RCC 7860 (cell line): ENCODE results near the gene ISX.

Experiments used
- DNase-seq: peaks from one replicate; pipeline ENCODE4 v3.0.0-alpha.2; 2015; ENCODE audit warnings: low spot score
- FAIRE-seq: peaks from 2 replicates; lab custom pipeline; 2012; peaks lifted over from hg19 to GRCh38; lab: Jason Lieb, UNC

Gene ISX

DNA sequence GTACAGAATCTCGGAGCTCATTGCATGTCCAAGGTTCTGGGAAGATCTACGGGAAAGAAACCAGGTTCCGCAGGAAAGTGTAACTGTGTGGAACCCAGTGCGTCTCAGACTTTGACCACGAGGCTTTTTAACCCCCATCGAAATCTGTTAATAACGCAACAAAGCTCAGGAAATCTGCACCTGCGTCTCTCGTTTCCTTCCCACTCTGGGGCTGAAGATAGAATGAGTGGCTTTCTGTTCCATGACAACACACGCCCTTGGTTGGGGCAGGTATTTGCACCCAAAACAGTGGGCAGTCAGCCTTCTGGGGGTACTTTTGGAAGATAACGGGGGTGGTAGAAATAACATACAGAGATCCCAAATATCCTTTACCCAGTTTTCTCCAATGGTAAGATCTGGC lies 38.5 kb downstream of the ISX start:
- no peak for DNase-seq
- no peak for FAIRE-seq

GRCh38 chr22:35109616-35110015 lies 43.7 kb downstream of the ISX start:
- DNase-seq = no peak
- no peak for FAIRE-seq

DNA sequence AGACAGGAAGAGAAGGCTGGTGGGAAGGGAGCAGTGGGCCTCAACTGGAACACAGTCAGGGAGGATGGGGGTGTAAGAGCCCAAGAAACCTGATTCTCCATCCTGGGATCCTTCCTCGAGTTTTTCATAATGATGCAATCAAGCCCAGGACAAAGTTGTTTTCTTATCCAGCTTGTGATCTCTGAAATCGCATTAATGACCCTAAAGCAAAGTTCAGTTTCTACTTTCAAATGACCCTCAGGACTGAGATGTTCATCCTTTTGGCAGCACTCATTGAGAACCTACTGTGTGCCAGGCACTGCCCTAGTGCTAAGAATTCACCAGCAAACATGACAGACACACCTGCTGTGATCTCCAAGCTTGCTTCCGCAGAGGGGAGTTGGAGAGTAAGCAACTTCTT lies 45.3 kb downstream of the ISX start:
- FAIRE-seq (no peak), DNase-seq (no peak)

- DNase-seq (no peak), FAIRE-seq (no peak)
Measured at GRCh38 chr22:35113341-35113740, 47.4 kb downstream of the ISX start.

DNA sequence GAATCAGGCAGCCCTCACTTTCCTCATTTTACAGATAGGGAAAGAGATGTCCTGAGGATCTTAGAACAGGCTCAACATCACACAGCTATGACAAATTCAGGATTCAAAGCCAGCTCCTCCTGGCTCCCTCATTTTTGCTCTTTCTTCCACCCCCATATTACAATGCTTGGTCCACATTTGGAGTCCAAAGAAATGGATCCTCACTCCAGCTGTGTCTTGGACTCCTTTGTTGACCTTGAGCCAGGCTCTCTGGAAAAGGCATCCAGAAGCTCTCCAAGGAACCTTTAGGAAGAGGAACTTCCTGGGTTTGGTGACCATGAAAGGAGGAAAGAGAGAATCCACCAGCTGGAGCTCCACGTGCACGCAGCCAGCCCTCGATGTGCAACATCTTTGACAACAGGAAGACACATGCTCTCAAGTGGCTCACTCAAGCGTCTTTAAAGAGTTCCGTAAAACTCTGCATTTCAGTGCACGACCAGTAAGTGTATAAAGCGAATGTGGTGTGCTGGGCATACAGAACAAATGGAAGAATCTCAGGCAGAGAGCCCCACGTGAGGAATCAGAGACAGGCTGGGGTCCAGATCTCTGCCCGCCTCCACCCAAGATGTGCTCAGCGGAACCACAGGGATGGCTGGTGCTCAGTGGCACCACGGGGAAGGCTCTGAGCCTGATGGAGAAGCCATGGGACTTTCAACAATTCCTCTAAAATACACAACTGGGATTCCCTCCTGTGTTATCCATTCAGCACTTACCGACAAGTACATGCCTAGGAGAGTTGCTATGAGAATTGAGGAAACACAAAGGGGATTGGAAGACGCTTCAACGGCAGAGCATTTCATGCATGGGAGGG lies 48.4 kb downstream of the ISX start:
- no peak for DNase-seq
- FAIRE-seq = no peak

- DNase-seq (no peak), FAIRE-seq (no peak)
Measured at GRCh38 chr22:35115515-35115914, 49.6 kb downstream of the ISX start.

GRCh38 chr22:35116269-35116668 lies 50.3 kb downstream of the ISX start:
- DNase-seq (no peak), FAIRE-seq (no peak)

DNA sequence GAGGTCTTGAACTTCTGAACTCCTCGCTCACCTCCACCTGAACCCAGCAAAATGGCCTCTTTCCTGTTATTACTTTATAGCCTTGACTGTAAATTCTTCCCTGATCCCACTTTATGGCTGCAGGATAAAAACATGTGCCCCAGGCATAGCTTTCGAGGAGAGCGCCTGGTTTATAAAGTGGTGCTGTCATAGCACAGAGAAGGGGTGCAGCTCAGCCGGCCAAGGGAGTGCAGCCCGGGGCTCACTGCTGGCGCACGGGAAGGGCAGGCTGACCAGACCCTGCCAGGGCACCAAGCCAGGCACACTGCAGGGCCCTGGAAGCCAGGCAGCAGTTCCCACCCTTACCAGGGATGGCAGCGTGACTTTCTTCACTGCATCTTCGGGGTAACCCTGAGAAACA lies 50.9 kb downstream of the ISX start:
- FAIRE-seq (no peak), DNase-seq (no peak)

- DNase-seq = no peak
- no peak for FAIRE-seq
Measured at GRCh38 chr22:35119494-35119893, 53.5 kb downstream of the ISX start.

- no peak for DNase-seq
- no peak for FAIRE-seq
Measured at GRCh38 chr22:35124691-35125219, 58.8 kb downstream of the ISX start.

- no peak for FAIRE-seq
- no peak for DNase-seq
Measured at GRCh38 chr22:35126993-35127392, 61.0 kb downstream of the ISX start.

DNA sequence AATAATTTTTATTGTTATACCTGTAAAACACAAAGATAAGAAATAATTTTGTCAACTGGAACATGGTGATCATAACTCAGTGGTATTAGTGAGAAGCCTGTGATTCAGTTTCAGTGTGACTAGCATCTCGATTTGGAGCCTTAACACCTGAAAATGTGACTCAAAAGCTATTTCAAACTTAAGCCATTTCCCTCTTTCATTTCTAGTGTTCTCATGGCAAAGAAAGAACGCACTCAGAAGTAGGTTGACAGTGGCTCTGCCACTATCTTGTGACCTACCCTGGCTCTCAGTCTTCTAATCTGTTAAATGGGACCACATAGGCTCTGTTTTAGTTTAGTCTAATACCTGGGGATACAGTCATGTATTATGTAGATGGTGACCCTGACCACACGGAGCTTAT lies 62.7 kb downstream of the ISX start:
- FAIRE-seq = no peak
- no peak for DNase-seq

DNA sequence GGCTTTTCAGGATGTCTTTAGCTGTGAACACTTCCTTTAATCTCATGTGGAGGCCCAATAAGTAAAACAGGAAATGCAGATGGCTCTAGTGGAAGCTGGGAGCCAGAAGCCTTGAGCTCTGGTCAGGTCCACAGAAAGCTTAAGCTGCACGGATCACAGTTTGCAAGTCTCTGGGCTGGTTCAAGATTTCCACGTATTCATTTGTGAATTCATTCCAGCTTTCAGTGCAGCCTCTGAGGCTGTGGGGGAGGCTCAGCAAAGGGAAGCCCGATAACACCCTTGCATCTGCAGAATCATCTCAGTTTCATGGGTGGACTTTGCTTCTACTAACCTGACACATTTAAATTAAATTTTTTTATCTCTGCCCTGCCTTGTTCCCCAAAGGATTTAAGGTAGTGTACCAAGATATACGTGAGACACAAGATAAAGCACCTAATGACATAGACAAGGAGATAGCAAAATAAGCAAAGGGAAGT lies 65.6 kb downstream of the ISX start:
- FAIRE-seq (no peak), DNase-seq (no peak)

DNA sequence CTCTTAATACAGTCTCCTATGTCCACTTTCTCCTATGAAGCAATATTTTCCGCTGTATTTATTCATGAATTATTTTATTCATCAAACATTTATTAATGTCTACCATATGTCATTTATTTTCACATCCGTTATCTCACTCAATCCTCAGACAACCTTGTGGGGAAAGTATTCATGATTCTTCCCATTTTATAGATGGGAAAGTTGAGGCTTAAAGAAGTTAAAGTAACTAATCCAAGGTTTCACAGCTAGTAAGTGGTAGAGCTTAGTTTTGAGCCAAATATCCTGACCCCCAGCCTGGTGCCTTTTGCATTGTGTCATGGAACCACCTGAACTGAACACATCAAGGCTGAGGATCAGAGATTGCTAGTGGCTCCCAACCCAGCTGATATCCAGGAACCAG lies 66.6 kb downstream of the ISX start:
- no peak for FAIRE-seq
- DNase-seq = no peak

DNA sequence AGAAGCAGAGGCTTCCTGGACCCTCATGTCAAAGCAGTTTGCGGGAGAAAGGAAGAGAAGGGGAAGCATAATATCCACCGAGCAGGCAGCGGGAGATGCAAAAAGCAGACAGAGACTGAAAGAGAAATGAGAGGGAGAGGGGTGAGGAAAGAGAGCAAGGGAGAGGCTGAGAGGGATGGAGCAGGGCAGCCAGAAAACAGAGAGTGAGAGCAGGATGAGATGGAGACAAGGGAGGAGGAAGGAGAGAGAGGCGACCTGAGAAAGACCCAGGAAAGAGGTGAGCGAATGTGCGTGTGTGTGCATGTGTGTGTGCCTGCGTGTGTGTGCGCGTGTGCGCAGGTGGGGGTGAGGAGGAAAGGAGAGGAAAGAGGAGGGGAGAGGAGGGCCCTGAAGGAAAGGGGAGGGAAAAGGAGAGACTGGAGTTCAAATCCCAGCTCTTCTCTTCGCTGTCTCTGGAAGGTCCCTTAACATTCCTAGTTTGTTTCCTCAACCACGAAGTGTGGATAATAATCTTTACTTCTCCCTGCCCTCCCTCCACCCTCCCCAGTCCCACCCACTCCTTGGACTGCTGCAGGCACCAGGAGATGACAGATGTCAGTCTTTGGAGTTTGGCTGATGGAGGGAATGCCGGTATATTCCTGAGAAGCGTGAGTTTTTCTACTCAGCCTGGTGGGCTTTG lies 67.9 kb downstream of the ISX start:
- no peak for DNase-seq
- no peak for FAIRE-seq

DNA sequence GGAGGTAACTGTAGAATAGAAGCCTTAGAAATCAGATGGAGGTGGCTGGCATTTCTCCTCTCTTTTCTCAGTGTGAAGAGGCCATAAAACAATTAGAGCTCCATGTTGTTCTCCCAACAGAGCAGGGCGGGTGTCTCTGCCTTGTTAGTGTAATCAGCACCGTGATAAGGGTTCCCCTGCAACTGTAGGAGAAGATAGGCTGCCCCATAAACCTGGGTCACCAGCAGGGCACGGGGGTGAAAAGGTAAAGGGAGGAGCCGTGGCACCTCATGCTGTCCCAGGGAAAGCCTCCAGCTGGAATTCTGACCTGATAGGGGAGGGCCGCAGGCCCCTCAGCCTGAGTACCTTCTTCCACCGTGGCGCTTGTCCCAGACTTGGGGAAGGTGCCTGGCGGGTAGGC lies 68.7 kb downstream of the ISX start:
- no peak for FAIRE-seq
- DNase-seq = no peak

DNA sequence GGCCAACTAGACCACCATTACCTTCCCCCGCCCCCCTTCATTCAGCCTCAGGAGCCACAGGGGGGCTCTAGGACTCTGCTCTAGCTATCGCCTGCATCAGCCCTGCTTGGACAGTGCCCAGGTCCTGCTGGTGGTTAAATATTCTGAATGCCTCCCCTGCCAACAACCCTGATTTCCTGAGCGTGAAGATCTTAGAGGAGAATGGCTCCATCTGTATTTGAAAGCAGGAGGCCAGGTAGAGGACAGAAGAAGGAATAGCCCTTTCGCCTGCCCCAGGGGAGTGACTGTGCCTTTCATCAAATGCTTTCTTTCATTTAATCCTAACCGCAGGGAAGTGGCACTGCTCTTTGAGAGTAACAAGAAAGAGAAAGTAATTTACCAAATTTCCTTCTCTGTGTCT lies 69.2 kb downstream of the ISX start:
- FAIRE-seq = no peak
- no peak for DNase-seq
